Cardiac muscle cell (in vitro differentiated cells and primary cell): Measurements from ENCODE around the gene MCHR2. TPM values are rescaled to one million over a fixed set of nuclear protein-coding genes. Genes with fewer than 3 reads are reported as not detected.

ENCODE experiments used
- DNase-seq, 2 donors: peaks; one replicate each; pipeline versions ENCODE4 v3.0.0 to v3.0.0-alpha.2; 2010 to 2017; ENCODE audit warnings: low read depth in 1 of 2, low spot score in 1 of 2
- H3K27ac ChIP-seq: fragments of 200-600 bp; sonication (generic); 2 replicates; pipeline ENCODE4 v1.5.1; 2016
- H3K27me3 ChIP-seq: fragments of 200-600 bp; sonication (generic); 2 replicates; pipeline ENCODE4 v1.6.0; 2016; ENCODE audit warnings: control low read depth
- H3K36me3 ChIP-seq: fragments of 200-600 bp; sonication (generic); 2 replicates; pipeline ENCODE4 v1.5.1; 2016; ENCODE audit warnings: control low read depth
- H3K4me1 ChIP-seq: fragments of 200-600 bp; sonication (generic); 2 replicates; pipeline ENCODE4 v1.8.1; 2017; ENCODE audit warnings: low read depth, mild to moderate bottlenecking, mixed run types
- H3K4me3 ChIP-seq: fragments of 200-600 bp; sonication (generic); 2 replicates; pipeline ENCODE4 v1.5.1; 2016; ENCODE audit warnings: mild to moderate bottlenecking
- H3K9me3 ChIP-seq: fragments of 200-600 bp; sonication (generic); 2 replicates; pipeline ENCODE4 v1.5.1; 2017; ENCODE audit warnings: low read depth, mild to moderate bottlenecking, control low read depth
- CTCF ChIP-seq: IDR thresholded peaks from 2 replicates; pipeline ENCODE4 v1.5.1; 2012; ENCODE audit warnings: low read depth, mild to moderate bottlenecking, low read length
- polyA plus RNA-seq: library from polyadenylated mRNA; unstranded; fragments of >200 nt; fragmentation: Nextera tagmentation; extraction: Ambion mirVana; gene quantifications from 2 replicates; pipeline ENCODE4 v1.2.1, GENCODE V29; 2016
- total RNA-seq: library from RNA; depleted of rRNA; stranded (reverse); fragments of >200 nt; gene quantifications from 2 replicates; pipeline ENCODE4 v1.2.3, GENCODE V29; 2016

Gene MCHR2
- total and polyA plus RNA-seq, 2 experiments from 2014 or later: not detected

GRCh38 chr6:99979953-99980352 is 14.1 kb downstream of the MCHR2 start:
- no peak for DNase-seq
- no peaks in the 10 kb centered on the region for H3K27me3 ChIP-seq
- H3K27ac ChIP-seq: no peak overlapping the region
- no peak overlapping the region for H3K4me3 ChIP-seq
- H3K4me1 ChIP-seq: no peaks in the 10 kb centered on the region
- H3K36me3 ChIP-seq: no peaks in the 10 kb centered on the region
- no peak for TF ChIP-seq CTCF
- no peaks in the 10 kb centered on the region for H3K9me3 ChIP-seq

- DNase-seq: no peak
- H3K27ac ChIP-seq: no peak overlapping the region
- no peak for TF ChIP-seq CTCF
- no peaks in the 10 kb centered on the region for H3K4me1 ChIP-seq
- no peaks in the 10 kb centered on the region for H3K36me3 ChIP-seq
- no peaks in the 10 kb centered on the region for H3K9me3 ChIP-seq
- H3K4me3 ChIP-seq: no peak overlapping the region
- H3K27me3 ChIP-seq: no peaks in the 10 kb centered on the region
Measured at GRCh38 chr6:99967052-99967451, 27.0 kb downstream of the MCHR2 start.

GRCh38 chr6:99960027-99960426 is 34.0 kb downstream of the MCHR2 start:
- no peaks in the 10 kb centered on the region for H3K36me3 ChIP-seq
- H3K9me3 ChIP-seq: no peaks in the 10 kb centered on the region
- H3K4me1 ChIP-seq: no peaks in the 10 kb centered on the region
- H3K27ac ChIP-seq: no peak overlapping the region
- DNase-seq: no peak
- H3K27me3 ChIP-seq: no peaks in the 10 kb centered on the region
- H3K4me3 ChIP-seq: no peak overlapping the region
- TF ChIP-seq CTCF: no peak

- no peak for TF ChIP-seq CTCF
- H3K4me3 ChIP-seq: no peak overlapping the region
- H3K4me1 ChIP-seq: no peaks in the 10 kb centered on the region
- no peaks in the 10 kb centered on the region for H3K36me3 ChIP-seq
- no peak for DNase-seq
- H3K9me3 ChIP-seq: no peaks in the 10 kb centered on the region
- no peak overlapping the region for H3K27ac ChIP-seq
- H3K27me3 ChIP-seq: no peaks in the 10 kb centered on the region
Measured at GRCh38 chr6:99951016-99951805, 42.8 kb downstream of the MCHR2 start.

- H3K27me3 ChIP-seq: no peaks in the 10 kb centered on the region
- no peak overlapping the region for H3K27ac ChIP-seq
- no peak for DNase-seq
- no peaks in the 10 kb centered on the region for H3K36me3 ChIP-seq
- no peak overlapping the region for H3K4me3 ChIP-seq
- H3K9me3 ChIP-seq: no peaks in the 10 kb centered on the region
- TF ChIP-seq CTCF: no peak
- H3K4me1 ChIP-seq: no peaks in the 10 kb centered on the region
Measured at GRCh38 chr6:99946005-99946404, 48.0 kb downstream of the MCHR2 start.
